ENCODE measurements around the gene PRDM7.
"Not testable (repeated sequence)": the region's sequence is repeated elsewhere in the genome, so short reads cannot be mapped to it uniquely, and the experiment has no call there.

Gene PRDM7

DNA sequence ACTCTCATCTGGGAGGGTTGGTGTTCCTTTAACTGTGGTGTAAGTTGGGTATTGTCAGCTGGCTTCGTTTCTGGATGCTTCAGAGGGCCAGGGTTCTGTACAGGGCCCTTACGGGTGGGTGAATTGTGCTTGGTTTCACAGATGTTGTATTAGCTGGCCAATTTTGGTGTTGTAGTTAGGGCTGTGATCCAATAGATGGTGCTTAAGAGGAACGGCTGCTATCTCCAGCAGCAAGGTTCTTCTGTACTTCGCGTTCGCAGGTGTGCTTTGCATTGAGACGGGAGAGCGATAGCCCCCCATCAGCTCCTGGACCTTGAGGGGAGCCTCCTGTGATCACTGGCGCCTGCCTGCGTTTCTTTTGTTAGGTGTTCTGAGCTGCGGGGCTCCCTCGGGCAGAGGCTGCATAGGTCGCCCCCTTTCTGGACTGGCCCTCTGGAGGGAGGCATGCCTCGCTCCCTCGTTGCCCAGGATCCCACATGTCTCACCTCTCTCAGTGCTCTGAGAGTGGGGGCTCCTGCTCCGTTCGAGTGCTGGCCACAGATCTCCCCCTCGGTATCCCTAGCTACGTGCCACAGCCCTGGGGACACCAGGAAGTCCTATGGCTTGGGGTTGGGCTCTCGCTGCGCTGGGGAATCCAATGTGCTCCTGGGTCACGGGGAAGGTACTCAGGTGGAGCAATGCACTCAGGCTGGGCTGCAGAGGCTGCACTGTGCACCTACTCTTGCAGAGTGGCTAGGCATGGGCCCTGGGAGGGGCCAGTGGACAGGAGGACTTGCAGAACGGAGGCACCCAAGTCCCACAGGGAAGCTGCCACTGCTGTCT is 837 bp upstream of the PRDM7 start:
- no peak for DNase-seq (ENCODE audit: extremely low read depth in 1 of 2, low read depth in 1 of 2)

DNA sequence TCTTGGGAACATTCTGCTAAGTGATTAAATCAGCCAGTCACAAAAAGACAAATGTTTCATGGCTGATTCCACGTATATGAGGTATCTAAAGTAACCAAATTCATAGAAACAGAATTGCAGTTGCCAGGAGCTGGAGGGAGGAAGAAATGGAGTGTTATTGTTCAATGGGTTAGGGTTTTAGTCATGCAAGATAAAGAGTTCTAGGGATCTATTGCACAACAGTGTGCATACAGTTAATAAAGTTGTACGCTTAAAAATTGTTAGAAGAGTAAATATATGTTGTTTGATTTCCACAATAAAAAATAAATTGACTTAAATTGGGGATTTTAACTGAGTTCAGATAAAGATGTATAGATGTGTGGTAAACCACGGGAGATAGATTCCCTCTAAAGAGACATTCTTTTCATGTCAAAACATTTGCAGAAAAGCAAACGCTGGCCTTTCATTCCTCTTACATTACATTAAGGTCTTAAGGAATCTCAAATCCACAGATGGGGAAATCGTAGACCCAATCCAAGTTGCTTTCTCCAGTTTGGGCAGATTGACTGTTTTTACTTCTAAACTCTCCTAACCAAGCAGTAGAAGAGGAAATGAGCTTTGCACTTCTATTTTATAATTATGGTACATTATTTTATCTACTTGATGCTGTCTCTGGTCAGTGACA is 4.6 kb downstream of the PRDM7 start:
- no peak for DNase-seq (ENCODE audit: extremely low read depth in 1 of 2, low read depth in 1 of 2)

DNA sequence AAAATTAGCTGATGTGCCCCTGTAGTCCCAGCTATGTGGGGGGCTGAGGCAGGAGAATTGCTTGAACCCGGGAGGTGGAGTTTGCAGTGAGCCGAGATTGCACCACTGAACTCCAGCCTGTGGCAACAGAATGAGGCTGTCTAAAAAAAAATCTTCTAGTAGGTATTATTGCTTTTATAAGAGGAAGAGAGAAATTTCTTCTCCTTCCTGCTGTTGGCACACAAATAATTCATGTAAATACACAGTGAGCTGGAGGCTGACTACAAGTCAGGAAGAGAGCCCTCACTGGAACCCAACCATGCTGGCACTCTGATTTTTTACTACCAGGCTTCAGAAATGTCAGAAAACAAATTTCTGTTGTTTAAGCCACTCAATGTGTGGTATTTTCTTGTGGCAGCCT is 6.7 kb downstream of the PRDM7 start:
- DNase-seq (ENCODE audit: extremely low read depth in 1 of 2, low read depth in 1 of 2) = no peak

DNA sequence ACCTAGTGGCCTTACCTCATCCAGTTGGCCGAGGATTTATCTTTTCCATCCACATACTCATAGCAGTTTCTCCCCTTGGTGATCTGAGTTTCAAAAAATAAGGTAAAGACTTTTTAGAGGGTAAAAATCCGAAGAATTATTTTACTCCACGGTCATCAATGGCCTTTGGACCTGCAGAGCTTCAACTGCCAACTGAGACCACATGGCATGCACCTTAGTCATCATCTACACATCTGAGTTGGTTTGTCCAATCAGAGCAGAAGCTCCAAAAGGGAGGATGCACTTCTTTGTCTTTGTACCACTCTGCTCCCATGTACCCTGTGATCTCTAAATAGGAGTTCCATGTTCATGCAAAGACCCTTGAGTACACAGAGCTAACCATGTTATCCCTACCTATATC is 15.7 kb downstream of the PRDM7 start:
- no peak for DNase-seq (ENCODE audit: extremely low read depth in 1 of 2, low read depth in 1 of 2)

DNA sequence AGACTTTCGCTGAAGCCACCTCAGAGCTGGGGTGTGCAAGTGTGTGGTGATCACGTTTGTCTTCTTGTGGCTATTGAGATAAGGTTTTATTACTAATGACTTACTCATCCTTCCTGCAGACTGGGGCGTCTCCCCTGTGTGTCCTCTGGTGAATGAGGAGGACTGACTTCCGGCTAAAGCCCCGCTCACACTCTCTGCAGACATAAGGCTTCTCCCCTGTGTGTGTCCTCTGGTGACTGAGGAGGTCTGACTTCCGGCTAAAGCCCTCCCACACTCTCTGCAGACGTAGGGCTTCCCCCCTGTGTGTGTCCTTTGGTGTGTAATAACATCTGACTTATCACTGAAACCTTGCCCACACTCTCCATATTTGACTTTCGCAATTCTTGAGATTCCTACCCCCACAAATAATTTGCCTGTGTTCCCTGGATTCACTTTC is 19.4 kb downstream of the PRDM7 start:
- no peak for DNase-seq (ENCODE audit: extremely low read depth in 1 of 2, low read depth in 1 of 2)

DNA sequence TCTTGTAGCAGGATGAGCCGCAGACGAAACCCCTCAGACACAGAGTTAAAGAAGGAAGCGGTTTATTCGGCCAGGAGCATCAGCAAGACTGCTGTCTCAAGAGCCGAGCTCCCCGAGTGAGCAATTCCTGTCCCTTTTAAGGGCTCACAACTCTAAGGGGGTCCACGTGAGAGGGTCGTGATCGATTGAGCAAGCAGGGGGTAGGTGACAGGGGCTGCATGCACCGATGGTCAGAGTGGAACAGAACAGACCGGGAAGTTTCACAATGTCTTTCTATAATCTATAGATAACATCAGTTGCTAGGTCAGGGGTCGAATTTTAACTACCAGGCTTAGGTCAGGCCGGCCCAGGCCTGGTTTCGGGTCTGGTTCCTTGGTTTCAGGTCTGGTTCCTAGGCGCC is 20.6 kb downstream of the PRDM7 start:
- DNase-seq (ENCODE audit: extremely low read depth in 1 of 2, low read depth in 1 of 2) = not testable (repeated sequence)

DNA sequence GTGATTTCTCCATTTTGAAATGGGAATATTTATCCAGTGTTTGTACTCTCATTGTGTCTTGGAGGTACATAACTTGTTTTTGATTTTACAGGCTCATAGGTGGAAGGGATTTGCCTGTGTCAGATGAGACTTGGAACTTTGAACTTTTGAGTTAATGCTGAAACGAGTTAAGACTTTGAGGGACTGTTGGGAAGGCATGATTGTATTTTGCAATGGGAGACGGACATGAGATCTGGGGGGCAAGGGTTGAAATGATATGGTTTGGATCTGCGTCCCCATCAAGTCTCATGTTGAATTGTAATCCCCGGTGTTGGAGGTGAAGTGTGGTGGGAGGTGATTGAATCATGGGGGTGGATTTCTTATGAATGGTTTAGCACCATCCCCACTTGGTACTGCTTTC is 21.8 kb downstream of the PRDM7 start:
- no peak for DNase-seq (ENCODE audit: extremely low read depth in 1 of 2, low read depth in 1 of 2)

DNA sequence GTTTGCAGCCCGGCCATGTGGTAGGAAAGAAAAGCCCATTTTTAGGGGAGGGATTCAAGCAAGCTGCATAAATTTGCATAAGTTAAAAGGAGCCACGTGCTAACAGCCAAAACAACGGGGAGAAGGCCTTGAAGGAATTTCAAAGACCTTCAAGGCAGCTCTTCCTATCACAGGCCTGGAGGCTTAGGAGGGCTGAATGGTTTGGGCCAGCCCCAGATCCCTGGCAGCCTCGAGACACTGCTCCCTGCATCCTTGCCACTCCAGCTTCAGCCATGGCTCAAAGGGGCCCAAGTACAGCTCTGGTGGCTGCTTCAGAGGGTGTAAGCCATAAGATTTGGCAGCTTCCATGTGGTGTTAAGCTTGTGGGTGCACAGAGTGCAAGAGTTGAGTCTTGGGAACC is 22.6 kb downstream of the PRDM7 start:
- no peak for DNase-seq (ENCODE audit: extremely low read depth in 1 of 2, low read depth in 1 of 2)

DNA sequence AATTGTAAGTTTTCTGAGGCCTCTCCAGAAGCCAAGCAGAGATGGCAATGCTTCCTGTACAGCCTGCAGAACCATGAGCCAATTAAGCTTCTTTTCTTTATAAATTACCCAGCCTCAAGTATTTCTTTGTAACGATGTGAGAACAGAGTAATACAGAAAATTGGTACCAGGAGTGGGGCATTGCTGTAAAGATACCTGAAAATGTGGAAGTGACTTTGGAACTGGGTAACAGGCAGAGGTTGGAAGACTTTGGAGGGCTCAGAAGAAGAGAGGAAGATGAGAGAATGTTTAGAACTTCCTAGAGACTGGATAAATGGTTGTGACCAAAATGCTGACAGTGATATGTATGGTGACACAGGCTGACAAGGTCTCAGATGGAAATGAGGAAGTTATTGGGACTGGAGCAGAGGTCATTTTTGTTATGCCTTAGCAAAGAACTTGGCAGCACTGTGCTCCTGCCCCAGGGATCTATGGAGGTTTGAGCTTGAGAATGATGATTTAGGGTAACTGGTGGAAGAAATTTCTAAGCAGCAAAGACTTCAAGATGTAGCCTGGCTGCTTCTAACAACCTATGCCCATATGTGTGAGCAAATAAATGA is 23.1 kb downstream of the PRDM7 start:
- DNase-seq (ENCODE audit: extremely low read depth in 1 of 2, low read depth in 1 of 2) = no peak

DNA sequence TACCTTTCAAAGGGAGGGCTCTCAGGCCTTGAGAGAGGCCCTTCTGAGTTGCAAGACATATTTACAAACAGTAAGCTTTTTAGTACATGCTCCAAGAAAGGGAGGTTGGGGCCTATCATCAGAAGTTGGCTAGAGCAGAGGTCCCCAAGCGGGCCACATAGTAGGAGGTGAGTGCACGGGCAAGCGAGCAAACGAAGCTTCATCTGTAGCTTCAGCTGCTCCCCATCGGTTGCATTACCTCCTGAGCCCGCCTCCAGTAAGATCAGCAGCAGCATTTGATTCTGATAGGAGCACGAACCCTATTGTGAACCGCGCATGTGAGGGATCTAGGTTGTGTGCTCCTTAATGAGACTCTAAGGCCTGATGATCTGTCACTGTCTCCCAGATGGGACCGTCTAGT is 26.2 kb downstream of the PRDM7 start:
- DNase-seq (ENCODE audit: extremely low read depth in 1 of 2, low read depth in 1 of 2) = no peak

DNA sequence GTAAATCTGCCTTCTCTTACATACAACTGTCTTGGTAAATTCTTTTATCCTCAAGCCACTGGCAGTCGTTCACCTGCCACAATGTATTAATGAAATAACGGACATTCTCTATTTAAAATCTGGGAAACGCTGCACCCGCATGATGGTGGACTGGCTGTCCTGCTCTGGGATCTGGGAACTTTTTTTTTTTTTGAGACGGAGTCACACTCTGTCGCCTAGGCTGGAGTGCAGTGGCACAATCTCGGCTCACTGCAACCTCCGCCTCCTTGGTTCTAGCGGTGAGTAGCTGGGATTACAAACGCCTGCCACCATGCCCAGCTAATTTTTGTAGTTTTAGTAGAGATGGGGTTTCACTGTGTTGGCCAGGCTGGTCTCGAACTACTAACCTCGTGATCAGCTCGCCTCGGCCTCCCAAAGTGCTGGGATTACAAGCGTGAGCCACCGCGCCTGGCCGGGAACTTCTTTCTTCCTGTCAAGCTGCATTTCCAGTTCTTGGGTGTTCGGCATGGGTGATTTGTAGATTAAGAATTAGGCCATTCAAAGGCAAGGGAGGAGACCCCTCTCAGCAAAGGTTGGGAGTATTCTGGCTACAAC is 28.3 kb downstream of the PRDM7 start:
- DNase-seq (ENCODE audit: extremely low read depth in 1 of 2, low read depth in 1 of 2) = no peak

DNA sequence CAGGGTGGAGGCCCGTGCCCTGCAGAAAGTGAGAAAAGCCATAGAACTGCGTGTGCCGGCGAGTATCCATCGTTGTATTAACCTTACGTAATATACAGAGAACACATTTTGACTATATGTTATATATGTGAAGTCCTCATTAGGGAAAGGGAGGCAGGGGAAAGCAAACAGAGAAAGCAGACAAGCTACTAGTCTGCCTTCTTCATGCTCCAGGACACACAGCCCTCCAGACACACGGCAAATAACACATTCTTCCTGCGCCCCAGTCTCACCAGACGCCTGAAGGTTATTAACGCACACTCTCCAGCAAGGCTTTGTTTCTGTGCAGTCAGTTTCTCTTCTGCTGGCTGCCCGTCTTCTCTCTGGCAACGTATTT is 28.8 kb downstream of the PRDM7 start:
- DNase-seq (ENCODE audit: extremely low read depth in 1 of 2, low read depth in 1 of 2) = no peak

DNA sequence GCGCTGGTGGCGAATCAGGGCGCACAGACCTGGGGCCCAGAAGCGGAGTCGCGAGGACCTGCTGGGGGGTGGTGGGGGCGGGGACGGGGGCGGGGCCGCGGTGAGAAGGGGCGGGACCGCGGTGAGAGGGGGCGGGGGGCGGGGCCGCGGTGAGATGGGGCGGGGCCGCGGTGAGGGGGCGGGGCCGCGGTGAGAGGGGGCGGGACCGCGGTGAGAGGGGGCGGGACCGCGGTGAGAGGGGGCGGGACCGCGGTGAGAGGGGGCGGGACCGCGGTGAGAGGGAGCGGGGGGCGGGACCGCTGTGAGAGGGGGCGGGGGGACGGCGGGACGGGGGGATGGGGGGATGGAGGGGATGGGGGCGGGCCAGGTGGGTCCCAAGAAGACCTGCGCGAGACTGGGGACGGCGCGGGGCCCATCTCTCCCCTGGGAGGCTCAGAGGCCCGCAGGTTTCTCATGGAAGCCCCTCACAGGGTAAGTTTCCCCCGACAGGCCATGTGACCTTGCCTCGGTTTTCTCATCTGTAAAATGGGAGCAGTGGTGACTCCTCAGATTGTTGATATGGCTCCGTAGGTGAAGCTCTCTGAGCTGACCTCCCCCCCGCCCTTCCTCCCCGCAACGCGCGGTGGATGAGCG is 29.3 kb downstream of the PRDM7 start:
- DNase-seq (ENCODE audit: extremely low read depth in 1 of 2, low read depth in 1 of 2) = no peak

DNA sequence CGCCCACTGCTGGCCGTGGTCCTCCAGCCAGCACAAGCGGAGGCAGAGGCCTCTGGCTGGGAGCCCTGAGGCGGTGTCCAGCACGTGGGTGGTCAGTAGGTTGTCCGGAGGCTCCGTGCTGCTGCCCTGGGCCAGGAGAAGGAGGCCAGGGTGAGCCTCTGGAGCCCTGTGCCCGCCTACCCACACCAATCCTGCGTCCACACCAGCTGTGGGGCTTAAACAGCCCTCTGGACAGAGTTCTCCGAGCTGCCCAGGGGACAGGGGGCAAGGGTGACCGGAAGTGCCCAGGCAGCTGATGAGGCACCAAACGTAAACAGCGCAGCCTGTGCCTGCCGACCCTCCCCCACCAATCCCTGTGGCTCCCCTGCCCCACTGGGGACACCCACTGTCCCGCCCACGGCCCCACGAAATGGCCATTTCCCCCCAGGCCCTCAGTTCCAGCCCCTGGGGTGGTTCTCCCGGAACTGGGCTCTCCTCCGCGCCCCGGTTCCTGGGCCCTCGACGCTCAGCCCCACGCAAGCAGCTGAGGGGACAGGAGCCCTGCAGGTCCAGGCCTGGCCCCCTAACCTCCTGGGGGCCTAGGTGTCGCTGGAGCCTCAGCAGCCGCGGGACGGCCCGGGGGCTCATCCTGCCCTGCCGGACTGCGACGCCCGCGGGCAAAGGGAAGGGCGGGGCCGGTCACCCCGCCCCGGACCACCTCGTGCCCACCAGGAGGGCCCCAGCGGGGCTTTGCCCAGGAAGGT is 30.0 kb downstream of the PRDM7 start:
- DNase-seq (ENCODE audit: extremely low read depth in 1 of 2, low read depth in 1 of 2) = no peak

DNA sequence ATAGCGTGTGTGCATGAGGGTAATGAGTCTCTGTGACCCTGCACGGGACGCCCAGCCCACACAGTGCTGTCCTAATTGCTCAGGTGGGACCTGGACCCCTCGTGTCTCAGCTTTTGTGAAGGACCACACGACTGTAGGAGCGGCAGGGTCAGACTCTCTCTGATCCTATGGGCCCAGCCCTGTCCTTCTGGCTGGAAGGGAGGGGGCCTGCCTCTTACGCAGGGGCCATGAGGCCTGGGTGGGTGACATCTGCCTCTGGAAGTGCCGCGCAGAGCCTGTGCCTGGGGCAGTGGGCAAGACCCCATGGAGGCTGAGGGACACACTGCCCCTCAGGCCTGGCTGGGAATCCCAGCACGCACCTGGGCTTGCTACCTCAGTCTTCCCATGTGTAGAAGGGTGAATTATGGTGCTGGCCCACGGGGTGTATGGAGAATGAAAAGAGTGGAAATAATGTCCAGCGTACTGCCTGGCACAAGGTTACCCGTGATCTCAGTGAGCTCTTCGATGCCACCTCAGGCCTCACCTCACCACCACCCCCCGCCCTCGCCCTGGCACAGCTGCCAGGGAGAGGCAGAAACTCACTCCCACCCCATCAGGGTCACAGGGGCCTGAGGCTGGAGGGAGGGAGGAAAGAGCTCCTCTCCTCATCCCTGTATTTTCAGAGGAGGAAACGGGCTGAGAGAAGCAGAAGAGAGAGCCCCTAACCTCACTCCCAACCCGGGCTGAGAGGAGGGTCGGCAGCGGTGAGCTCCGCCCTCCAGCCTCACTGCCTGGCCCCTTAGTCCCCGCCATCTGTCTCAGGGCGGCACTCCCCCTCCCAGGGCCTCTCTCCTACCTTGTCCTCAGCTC is 30.8 kb downstream of the PRDM7 start:
- no peak for DNase-seq (ENCODE audit: extremely low read depth in 1 of 2, low read depth in 1 of 2)

DNA sequence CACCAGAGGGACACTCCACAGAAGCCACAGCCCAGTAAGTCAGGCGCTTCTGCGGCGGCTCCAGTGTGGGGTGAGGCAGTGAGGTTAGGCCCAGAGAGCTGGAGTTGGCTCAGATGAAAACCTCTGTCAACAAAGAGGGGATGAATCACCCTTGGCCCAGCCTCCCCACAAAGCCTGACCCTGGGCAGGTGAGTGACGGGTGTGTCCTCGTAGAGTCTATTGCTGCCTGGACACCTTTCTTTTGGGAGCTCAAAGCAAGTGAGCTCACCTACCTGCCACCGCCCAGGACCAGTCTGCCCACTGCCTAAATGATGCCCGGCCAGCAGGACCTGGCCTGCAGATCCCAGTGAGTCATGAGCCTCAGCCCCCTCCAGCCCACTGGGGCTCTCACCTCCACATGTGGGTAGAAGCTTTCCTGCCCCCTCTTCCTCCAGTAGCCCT is 33.0 kb downstream of the PRDM7 start:
- DNase-seq (ENCODE audit: extremely low read depth in 1 of 2, low read depth in 1 of 2) = no peak

DNA sequence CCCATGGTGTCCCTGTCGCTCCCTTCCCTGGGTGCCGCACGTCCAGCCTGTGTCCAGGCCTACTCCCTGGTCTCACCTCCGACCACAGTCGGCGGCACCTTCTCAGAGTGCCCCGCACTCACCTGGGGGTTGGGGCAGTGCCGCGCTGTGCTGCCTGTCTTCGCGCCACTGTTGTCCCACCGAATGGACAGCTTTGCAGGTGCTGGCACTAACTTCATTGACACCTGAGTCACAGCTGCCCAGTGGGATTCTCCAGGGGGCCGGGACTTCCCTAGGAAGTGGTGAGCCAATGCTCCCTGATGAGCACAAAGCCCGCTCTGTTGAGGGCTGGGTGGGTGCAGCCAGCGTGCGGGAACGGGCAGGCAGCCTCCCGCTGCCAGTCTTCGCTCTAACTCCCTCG is 33.6 kb downstream of the PRDM7 start:
- DNase-seq (ENCODE audit: extremely low read depth in 1 of 2, low read depth in 1 of 2) = no peak

DNA sequence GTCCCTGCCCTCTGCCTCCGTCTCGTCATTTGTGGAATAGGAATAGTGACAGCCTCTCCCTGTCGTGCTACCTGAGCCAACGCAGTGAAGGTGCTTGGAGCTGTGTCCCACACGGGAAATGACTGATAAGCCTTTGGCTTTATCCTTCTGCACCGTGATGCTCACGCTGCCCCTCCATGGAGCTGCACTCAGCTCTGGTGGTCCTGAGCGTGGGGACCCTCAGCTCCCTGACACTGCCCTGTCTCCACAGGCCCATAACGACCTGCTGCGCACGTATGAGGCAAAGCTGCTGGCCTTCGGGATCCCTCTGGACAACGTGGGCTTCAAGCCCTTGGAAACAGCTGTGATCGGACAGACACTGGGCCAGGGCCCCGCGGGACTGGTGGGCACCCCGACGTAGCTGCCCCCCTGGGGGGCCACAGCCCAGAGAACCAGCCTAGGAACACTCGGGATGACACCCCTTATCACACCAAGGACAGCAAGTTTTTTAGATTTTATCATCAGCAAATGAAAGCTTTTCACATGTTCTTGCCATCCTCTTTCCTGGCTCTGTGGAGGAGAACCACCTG is 34.1 kb downstream of the PRDM7 start:
- no peak for DNase-seq (ENCODE audit: extremely low read depth in 1 of 2, low read depth in 1 of 2)

DNA sequence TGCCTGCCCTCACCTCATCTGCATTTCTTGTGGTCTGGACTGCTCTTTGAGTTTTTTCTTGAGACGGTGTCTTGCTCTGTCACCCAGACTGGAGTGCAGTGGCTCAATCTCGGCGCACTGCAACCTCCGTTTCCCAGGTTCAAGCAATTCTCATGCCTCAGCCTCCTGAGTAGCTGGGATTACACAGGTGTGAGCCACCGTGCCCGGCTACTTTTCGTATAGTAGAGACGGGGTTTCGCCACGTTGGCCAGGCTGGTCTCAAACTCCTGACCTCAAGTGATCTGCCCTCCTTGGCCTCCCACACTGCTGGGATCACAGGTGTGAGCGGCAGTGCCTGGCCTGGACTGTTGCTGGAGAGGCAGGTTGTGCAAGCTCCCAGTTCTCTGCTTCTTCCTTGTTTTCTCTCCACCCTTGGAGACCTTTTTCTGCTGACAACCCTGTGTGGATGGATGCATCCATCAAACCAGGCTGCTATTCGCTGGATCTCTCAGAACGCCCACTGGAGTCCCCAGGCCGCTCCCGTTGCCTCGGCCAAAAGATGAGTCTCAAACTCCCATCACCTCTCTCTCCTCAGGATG is 35.1 kb downstream of the PRDM7 start:
- no peak for DNase-seq (ENCODE audit: extremely low read depth in 1 of 2, low read depth in 1 of 2)

Data from activated CD8-positive, alpha-beta memory T cell treated with anti-CD3 and anti-CD28 coated beads for 1 hour (primary cell).